Endothelial cell (in vitro differentiated cells): ENCODE results near the gene VPS13D. TPM values are rescaled to one million over a fixed set of nuclear protein-coding genes. Genes with fewer than 3 reads are reported as not detected.

Experiments
- DNase-seq: peaks from one replicate; pipeline ENCODE4 v3.0.0; 2021; ENCODE audit warnings: low spot score
- H3K27ac Mint-ChIP-seq: one replicate; pipeline ENCODE4 v1.8.0; 2021; ENCODE audit warnings: mixed read lengths, inconsistent platforms; ENCODE audit not compliant: unreplicated experiment
- H3K27me3 Mint-ChIP-seq: one replicate; pipeline ENCODE4 v1.8.0; 2021; ENCODE audit warnings: mild to moderate bottlenecking, moderate library complexity, mixed read lengths, inconsistent platforms; ENCODE audit not compliant: unreplicated experiment
- H3K36me3 Mint-ChIP-seq: one replicate; pipeline ENCODE4 v1.8.0; 2021; ENCODE audit warnings: mild to moderate bottlenecking, low read depth, mixed read lengths, inconsistent platforms; ENCODE audit not compliant: unreplicated experiment
- H3K4me1 Mint-ChIP-seq: one replicate; pipeline ENCODE4 v1.8.0; 2021; ENCODE audit warnings: mild to moderate bottlenecking, mixed read lengths, inconsistent platforms; ENCODE audit not compliant: unreplicated experiment
- H3K4me3 Mint-ChIP-seq: one replicate; pipeline ENCODE4 v1.8.0; 2021; ENCODE audit warnings: mild to moderate bottlenecking, mixed read lengths, inconsistent platforms; ENCODE audit not compliant: unreplicated experiment
- H3K9me3 Mint-ChIP-seq: one replicate; pipeline ENCODE4 v1.8.0; 2021; ENCODE audit warnings: mixed read lengths, inconsistent platforms; ENCODE audit not compliant: unreplicated experiment
- CTCF ChIP-seq: fragments of 200-600 bp; sonication (generic); IDR thresholded peaks from one replicate; pipeline ENCODE4 v1.5.0; 2021; ENCODE audit warnings: antibody characterized with exemption; ENCODE audit not compliant: unreplicated experiment
- total RNA-seq: library from RNA; stranded (reverse); fragmentation: NEBNext Ultra II Directional; extraction: Animal tissue kit (Norgen Biotek cat#: 25700); gene quantifications from one replicate; pipeline ENCODE4 v1.2.1, GENCODE V29; 2021; ENCODE audit not compliant: unreplicated experiment

VPS13D gene
- total RNA-seq, 1 donor from 2014 or later = 37.8 TPM

DNA sequence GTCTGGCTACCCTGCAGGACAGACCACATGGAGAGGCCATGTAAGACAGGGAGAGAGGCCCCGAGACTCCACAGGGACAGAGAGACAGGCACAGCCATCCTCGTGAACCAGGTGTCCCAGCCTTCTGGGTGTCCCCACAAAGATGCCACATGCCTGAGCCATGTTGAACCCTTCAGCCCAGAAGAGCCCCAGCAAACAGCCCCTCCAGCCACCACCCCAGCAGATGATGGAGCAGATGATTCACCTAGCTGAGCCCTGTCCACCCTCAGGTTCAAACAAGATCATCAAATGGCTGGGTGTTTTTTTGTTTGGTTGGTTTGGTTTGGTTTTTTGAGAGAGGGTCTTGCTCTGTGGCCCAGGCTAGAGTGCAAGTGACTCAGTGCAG lies 309.5 kb downstream of the VPS13D start:
- Mint-ChIP-seq H3K4me3 (no peak overlapping the region), H3K4me1 (peaks cover 4% of the 10 kb centered on the region), H3K27me3 (peaks cover 4% of the 10 kb centered on the region), H3K27ac (no peak overlapping the region), H3K36me3 (no peaks in the 10 kb centered on the region), H3K9me3 (no peaks in the 10 kb centered on the region)
- DNase-seq = no peak
- no peak for TF ChIP-seq CTCF

- H3K9me3 Mint-ChIP-seq = no peaks in the 10 kb centered on the region
- no peak for DNase-seq
- H3K27ac Mint-ChIP-seq = no peak overlapping the region
- no peak for TF ChIP-seq CTCF
- peaks cover 9% of the 10 kb centered on the region for H3K4me1 Mint-ChIP-seq
- peaks cover 4% of the 10 kb centered on the region for H3K27me3 Mint-ChIP-seq
- no peaks in the 10 kb centered on the region for H3K36me3 Mint-ChIP-seq
- H3K4me3 Mint-ChIP-seq = no peak overlapping the region
Observed at GRCh38 chr1:12539705-12540579, 310.1 kb downstream of the VPS13D start.

DNA sequence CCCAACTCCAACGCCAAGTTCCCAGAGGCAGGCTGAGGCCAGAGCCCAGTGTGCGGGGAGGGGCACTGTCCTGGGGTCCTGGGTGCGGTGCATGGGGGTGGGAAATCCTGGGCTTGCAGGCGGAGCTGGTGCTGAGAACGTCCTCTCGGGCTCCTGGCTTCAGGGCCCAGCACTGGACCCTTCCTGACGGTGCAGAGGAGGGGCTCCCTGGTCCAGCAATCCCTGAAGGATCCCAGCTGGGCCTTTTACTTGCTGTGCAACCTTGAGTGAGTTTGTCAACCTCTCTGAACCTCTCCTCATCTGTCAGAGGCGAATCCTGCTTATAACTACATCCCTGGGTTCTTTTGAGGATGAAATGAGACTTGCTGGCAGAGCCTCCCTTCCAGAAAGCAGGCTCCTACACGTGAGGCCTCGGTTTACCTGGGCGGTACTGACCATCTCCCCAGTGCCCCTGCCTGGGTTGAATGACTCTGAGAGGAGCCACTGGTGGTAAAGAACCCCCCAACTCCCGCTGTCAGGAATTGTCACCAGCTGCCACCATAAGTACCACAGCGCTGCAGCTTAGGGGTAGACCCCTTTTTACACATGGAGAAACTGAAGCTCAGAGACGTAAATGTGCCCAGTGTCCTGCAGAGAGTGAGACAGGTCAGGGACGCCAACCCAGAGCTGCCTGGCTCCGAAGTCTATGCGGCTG lies 310.9 kb downstream of the VPS13D start:
- no peak for DNase-seq
- Mint-ChIP-seq H3K27me3 (peaks cover 4% of the 10 kb centered on the region), H3K9me3 (no peaks in the 10 kb centered on the region), H3K36me3 (no peaks in the 10 kb centered on the region), H3K27ac (no peak overlapping the region), H3K4me1 (peaks cover 12% of the 10 kb centered on the region), H3K4me3 (no peak overlapping the region)
- no peak for TF ChIP-seq CTCF

DNA sequence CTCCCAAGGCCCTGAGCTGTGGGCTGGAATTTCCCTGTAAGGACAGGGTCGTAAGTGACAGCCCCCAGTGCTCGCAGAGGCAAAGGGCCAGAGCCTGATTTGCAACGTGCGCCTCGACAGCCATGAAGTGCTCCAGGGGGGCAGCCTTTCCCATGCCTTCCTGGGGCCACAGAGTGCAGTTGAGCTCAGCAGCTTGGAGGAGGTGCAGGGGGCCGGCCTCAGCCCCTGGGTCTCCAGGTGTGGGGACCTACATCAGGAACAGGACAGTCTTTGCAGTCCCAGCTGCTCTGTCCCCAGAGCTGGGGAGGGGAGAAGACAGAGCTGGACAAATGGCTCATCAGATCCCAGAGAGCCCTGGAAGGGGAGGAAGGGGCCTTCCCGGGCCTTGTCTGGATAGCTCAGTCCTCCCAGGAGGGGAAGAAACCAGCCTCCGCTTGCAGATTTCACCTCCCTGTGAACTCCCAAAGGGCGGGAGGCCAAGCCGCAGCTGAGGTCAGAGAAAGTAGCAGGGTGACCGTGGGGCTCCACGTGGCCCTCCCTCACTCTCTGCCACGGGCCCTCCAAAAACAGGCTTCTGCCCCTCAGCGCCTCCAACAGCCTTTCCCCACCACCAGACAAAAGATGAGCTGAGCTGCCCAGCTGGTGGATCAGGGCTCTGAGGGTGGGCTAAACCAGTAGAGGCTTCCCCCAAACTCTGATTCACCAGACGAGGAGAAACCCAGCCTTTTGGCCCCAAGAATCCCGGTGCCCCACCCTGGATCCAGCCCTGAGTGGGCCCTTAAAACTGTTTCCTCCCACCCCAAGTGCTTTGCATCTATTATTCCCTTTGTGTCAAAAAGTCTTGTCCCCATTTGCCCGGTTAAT lies 311.7 kb downstream of the VPS13D start:
- Mint-ChIP-seq H3K36me3 (no peaks in the 10 kb centered on the region), H3K27ac (no peak overlapping the region), H3K4me1 (peaks cover 12% of the 10 kb centered on the region), H3K27me3 (peaks cover 4% of the 10 kb centered on the region), H3K4me3 (no peak overlapping the region), H3K9me3 (no peaks in the 10 kb centered on the region)
- no peak for TF ChIP-seq CTCF
- no peak for DNase-seq
